NCI-H82 (cell line): ENCODE results near the gene BMPR1B.
"Not testable (repeated sequence)": the region's sequence is repeated elsewhere in the genome, so short reads cannot be mapped to it uniquely, and the experiment has no call there.

ENCODE experiments used
- DNase-seq: peaks from one replicate; lab custom pipeline; 2025; lab: John Stamatoyannopoulos, UW

Gene BMPR1B

GRCh38 chr4:95142932-95143331 is 385.2 kb downstream of the BMPR1B start:
- peak; percentile 3 for DNase-seq

- DNase-seq: no peak
These were observed 393.5 kb downstream of the BMPR1B start for GRCh38 chr4:95151255-95151654.

DNA sequence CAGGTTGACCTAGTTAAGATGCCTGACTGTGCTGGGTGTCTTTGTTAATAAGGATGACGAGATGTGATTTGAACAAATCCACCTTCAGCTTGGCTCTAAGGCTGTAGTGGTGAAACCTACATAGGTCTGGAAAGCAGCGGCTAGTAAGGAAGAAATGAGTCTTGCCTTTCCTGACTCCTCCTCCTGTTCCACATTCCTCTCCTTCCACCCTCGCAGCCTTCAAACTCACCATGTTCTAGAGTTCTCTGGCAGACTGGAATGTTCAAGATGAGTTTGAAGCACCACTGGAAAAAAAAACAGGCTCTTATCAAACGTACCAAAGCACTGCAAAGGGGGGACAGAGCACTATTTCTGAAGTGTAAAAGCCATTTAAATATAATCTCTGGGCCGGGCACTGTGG is 395.4 kb downstream of the BMPR1B start:
- no peak for DNase-seq

DNA sequence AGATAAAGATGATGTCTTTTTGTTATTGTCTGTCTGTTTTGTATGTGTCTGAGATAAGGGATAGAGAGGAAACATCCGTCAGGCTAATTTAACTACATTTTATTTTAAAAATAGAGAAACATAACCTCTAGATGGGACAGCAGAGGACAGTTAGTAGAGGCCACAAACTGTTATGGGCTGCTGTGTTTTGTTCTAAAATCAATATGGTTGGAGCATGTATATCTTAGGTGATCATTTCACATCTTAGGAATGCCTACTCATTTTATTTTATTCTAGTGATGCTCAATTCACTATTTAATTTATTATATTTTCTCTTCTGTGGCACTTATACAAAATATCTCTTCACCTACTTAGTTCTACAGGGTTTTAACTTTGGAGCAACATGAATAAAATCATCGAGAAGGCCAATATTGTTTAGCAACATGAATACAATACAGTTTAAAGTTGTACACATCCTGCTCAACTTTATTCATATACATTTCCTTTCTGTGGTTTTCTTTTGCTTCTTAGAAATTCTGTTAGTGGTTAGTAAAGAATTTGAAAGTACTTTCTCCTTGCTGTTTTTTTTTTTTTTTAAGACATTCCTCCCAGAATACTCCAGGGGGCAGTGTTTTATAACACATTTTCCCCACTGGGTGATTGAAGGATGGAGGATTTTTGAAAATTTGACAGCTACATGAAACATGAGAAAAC is 398.1 kb downstream of the BMPR1B start:
- DNase-seq: peak; percentile 48

- DNase-seq: no peak
These were observed 398.7 kb downstream of the BMPR1B start for GRCh38 chr4:95156452-95156765.

DNA sequence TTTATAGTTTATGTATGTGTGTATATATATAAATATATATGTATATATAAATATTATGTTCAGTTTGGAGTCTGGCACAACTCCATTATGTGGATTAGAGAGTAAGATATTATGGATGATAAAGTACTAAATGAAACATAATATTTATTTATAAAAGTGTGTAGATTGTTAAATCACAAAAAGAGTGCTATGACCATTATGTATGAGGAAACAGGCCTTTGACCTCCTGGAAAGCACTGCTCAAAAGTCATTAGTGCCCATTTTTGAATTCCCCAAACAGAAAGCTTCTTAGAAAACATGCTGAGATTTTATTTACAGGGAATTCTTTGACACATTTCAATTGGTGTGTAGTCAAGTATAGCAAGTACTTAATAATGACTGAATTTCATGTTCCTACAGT is 399.8 kb downstream of the BMPR1B start:
- no peak for DNase-seq

DNA sequence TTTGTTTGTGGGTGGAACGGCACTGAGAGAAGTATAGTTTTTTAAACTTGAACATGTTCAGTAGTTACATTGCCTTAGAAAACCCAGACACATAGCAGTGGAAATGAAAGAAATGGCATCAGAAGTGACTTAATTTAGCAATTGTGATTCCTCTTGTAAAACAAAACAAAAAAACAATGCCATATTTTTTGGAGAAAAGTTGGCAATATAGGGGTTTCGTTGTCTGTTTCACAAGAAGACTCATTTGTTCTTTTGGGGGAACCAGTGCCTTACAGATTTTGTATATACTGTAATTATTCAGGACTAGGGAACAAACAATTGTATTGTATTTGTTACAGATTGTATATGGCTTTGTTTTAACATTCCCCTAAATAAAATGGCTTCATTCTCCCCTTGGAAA is 400.3 kb downstream of the BMPR1B start:
- DNase-seq: no peak

GRCh38 chr4:95158626-95159025 is 400.9 kb downstream of the BMPR1B start:
- no peak for DNase-seq

DNA sequence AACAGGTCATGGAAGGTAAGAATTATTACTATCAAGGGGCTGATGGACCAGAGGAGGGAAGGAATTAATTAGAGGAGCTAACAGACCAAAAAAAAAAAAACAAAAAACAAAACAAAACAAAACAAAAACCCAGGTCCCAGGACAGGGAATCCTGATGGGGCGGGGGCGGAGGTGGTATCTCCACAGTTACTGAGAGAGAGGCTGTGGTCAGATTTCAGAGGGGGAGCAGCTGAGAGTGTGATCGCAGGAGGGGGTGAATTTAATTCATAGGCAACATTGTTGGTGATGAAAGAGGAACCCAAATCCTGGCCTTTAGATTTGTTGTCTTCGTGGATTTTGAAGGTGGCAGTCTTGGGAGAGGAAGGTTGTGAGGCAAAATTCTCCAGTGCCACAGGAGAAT is 401.6 kb downstream of the BMPR1B start:
- no peak for DNase-seq

- DNase-seq: no peak
These were observed 404.2 kb downstream of the BMPR1B start for GRCh38 chr4:95161781-95162469.

DNA sequence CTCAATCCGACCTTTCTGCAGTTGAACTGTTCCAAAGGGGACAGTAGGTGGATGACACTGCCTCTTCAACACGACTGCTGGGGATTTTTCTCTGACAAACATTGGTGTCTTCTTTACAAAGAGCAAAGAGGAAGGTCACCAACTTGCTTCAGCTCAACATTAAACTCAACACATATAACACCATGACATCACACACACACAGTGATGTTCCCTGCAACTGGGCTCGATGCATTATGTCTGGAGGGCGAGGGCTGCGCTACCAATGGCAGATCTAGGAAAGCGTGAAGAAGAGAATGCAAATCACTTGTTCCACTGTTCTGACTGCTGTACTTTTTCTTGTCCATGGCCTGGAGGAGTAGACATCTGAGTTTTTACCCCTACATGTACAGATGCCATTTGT is 405.1 kb downstream of the BMPR1B start:
- no peak for DNase-seq

- DNase-seq: peak; percentile 86
These were observed 408.3 kb downstream of the BMPR1B start for GRCh38 chr4:95165926-95166524.

- DNase-seq: no peak
These were observed 410.1 kb downstream of the BMPR1B start for GRCh38 chr4:95167805-95168204.

DNA sequence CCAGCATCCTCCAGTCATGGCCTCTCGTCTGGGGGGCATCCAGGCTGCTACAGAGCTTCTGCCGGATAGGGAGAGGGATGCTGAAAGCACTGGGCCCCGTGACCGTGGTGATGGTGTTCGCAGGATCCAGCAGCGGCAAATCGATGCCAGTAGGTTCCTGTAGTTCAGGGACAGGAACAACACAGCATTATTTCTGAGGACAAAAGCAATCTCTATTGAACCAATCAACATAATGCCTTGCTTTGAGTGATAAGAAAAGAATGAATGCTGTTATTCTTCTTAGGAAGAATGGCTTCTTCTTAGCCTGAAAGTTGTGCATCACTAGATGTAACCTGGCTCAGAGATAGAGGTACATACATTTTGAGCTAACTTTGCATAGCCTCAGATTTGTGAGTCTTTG is 412.4 kb downstream of the BMPR1B start:
- DNase-seq: no peak

DNA sequence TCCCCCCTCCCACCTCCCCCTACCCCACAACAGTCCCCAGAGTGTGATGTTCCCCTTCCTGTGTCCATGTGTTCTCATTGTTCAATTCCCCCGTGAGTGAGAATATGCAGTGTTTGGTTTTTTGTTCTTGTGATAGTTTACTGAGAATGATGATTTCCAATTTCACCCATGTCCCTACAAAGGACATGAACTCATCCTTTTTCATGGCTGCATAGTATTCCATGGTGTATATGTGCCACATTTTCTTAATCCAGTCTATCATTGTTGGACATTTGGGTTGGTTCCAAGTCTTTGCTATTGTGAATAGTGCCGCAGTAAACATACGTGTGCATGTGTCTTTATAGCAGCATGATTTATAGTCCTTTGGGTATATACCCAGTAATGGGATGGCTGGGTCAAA is 413.6 kb downstream of the BMPR1B start:
- DNase-seq: not testable (repeated sequence)

DNA sequence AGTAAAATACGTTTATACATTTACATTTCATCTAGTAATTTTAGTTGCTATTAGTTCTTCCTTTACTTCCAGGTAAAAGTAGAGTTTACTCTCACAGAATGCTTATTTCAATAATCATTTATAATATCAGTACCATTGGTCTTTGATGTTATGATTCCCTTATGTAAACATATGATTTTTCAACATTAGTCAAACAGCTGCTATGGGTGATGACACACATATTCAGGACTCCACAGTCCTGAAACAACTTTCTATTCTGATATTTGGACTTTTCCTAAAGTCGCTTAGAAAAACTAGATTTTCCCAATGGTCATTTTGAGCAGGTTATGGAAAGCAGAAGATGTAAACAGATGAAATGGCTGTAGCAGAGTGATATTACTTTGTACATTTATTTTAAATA is 421.2 kb downstream of the BMPR1B start:
- DNase-seq: no peak

GRCh38 chr4:95180531-95181242 is 422.9 kb downstream of the BMPR1B start:
- no peak for DNase-seq

GRCh38 chr4:95181243-95181995 is 423.7 kb downstream of the BMPR1B start:
- no peak for DNase-seq

DNA sequence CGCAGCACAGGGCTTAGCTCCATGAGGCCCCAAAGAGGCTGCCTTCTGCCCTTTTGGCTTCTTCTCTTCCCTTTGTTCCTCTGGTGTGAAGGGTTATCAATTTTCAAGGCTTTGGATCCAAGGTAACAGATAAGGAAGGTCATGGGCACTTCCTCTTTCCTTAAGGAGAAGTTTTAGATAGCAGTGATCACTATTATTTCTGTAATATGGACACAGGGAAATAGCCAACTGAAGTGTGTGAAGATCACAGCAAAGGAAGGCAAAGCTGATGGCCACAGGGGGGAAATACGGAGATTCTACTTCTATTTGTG is 424.2 kb downstream of the BMPR1B start:
- DNase-seq: no peak

- no peak for DNase-seq
These were observed 426.1 kb downstream of the BMPR1B start for GRCh38 chr4:95183656-95184408.

GRCh38 chr4:95186666-95187065 is 428.9 kb downstream of the BMPR1B start:
- peak; percentile 68 for DNase-seq
